K562 (cell line): Measurements from ENCODE around the gene FKBP7.

Source experiments
- CEBPB ChIP-seq: fragments of 450-650 bp; IDR thresholded peaks from 2 replicates; pipeline ENCODE4 v1.6.1; 2016; ENCODE audit warnings: missing genetic modification characterization, missing compliant biosample characterization
- CHD1 ChIP-seq: fragments of 200-600 bp; sonication (generic); IDR thresholded peaks from one replicate; pipeline ENCODE4 v1.6.1; 2012; ENCODE audit warnings: mild to moderate bottlenecking, moderate library complexity, low read length, inconsistent platforms
- CTCF ChIP-seq, 3 experiments: IDR thresholded peaks in 2 of 3; conservative IDR thresholded peaks in 1 of 3; 2 replicates each; pipeline ENCODE4 v1.5.1; 2011 to 2012; ENCODE audit warnings: low read length in 3 of 3, mild to moderate bottlenecking in 3 of 3, control low read depth in 2 of 3, improper control_type of control experiment in 1 of 3, inconsistent platforms in 1 of 3, low read depth in 1 of 3, mixed read lengths in 1 of 3, moderate library complexity in 1 of 3; ENCODE audit not compliant: insufficient read depth in 2 of 3
- FOXO4 ChIP-seq: fragments of 450-650 bp; formaldehyde crosslinking; IDR thresholded peaks from 2 replicates; pipeline ENCODE4 v1.4.0; 2020; ENCODE audit warnings: mild to moderate bottlenecking, moderate library complexity
- HCFC1 ChIP-seq: IDR thresholded peaks from 2 replicates; pipeline ENCODE4 v1.6.1; 2012; ENCODE audit warnings: low read depth, low read length, improper control_type of control experiment
- IRF2 ChIP-seq: sonication (generic); formaldehyde crosslinking; IDR thresholded peaks from 2 replicates; pipeline ENCODE4 v1.8.1; 2022; ENCODE audit warnings: mild to moderate bottlenecking, missing genetic modification reagents
- NCOA2 ChIP-seq, 2 experiments: fragments of 450-650 bp; IDR thresholded peaks; 2 replicates each; pipeline ENCODE4 v1.6.1; 2018; ENCODE audit warnings: mild to moderate bottlenecking in 2 of 2, moderate library complexity in 1 of 2; ENCODE audit not compliant: partially characterized antibody in 2 of 2
- RBFOX2 ChIP-seq: fragments of 200-400 bp; formaldehyde crosslinking; IDR thresholded peaks from 2 replicates; pipeline ENCODE4 v1.6.1; 2017; ENCODE audit warnings: low read depth, mild to moderate bottlenecking, low read length, moderate library complexity
- TBP ChIP-seq: optimal IDR thresholded peaks from 2 replicates; pipeline ENCODE3; 2011; ENCODE audit warnings: low read depth, low read length, improper control_type of control experiment
- TFE3 ChIP-seq: fragments of 450-650 bp; formaldehyde crosslinking; IDR thresholded peaks from 2 replicates; pipeline ENCODE4 v1.4.0; 2020; ENCODE audit warnings: mild to moderate bottlenecking, mixed read lengths

GRCh38 chr2:178506101-178506500, 27.7 kb upstream of the FKBP7 start:
- no peak for TF ChIP-seq CEBPB
- TF ChIP-seq TBP, result no peak
- TF ChIP-seq IRF2 (CRISPR knock-in tag), result no peak
- TF ChIP-seq RBFOX2, result no peak
- TF ChIP-seq CHD1, result no peak
- TF ChIP-seq CTCF (IDR thresholded peaks at IDR 0.05 in 2 of 3, conservative IDR thresholded peaks at IDR 0.05 in 1 of 3; ENCODE audit: insufficient read depth in 2 of 3, low read depth in 1 of 3, low read length in 3 of 3), result no peak
- no peak for TF ChIP-seq NCOA2 (IDR thresholded peaks at IDR 0.05; ENCODE audit: partially characterized antibody in 2 of 2)
- TF ChIP-seq FOXO4, result no peak
- TF ChIP-seq HCFC1, result no peak
- TF ChIP-seq TFE3 (CRISPR knock-in tag), result no peak
